Upper lobe of left lung (tissue), 6 donors: ENCODE results near the gene EVI5L. TPM values are rescaled to one million over a fixed set of nuclear protein-coding genes. Genes with fewer than 3 reads are reported as not detected.
A peak's percentile ranks its signal among the peaks of the same experiment; 100 is the strongest.

Experiments
- ATAC-seq, 2 donors: fragments of 200-7000 bp; cut with Tn5 transposase; one replicate each; pipeline ENCODE4 v1.9.1; 2022; ENCODE audit warnings: mild to moderate bottlenecking in 2 of 2, moderate library complexity in 2 of 2; ENCODE audit not compliant: low FRiP score in 2 of 2
- DNase-seq, 2 donors: peaks; one replicate each; pipeline ENCODE4 v3.0.0-alpha.2; 2019 to 2020
- H3K27ac ChIP-seq, 4 donors: fragments of 200-600 bp; sonication (generic); one replicate each; pipeline ENCODE4 v1.5.1; 2016 to 2019
- H3K27me3 ChIP-seq, 4 donors: fragments of 200-600 bp; sonication (generic); one replicate each; pipeline ENCODE4 v1.5.1; 2017 to 2019
- H3K36me3 ChIP-seq, 4 donors: fragments of 200-600 bp; sonication (generic); one replicate each; pipeline ENCODE4 v1.5.1; 2016 to 2019
- H3K4me1 ChIP-seq, 4 donors: fragments of 200-600 bp; sonication (generic); one replicate each; pipeline ENCODE4 v1.5.1; 2018 to 2019
- H3K4me3 ChIP-seq, 4 donors: fragments of 200-600 bp; sonication (generic); one replicate each; pipeline ENCODE4 v1.5.1; 2017 to 2019; ENCODE audit warnings: mild to moderate bottlenecking in 2 of 4, moderate library complexity in 1 of 4
- H3K9me3 ChIP-seq, 4 donors: fragments of 200-600 bp; sonication (generic); one replicate each; pipeline ENCODE4 v1.5.1; 2018 to 2019
- CTCF ChIP-seq, 6 experiments: fragments of 450-650 bp in 4 of 6; fragments of 200-600 bp in 2 of 6; sonication (generic) in 2 of 6; IDR thresholded peaks; one replicate each; pipeline ENCODE4 v1.5.1; 2016 to 2019; ENCODE audit warnings: antibody characterized with exemption in 6 of 6
- EP300 ChIP-seq, 4 donors: sonication (generic); formaldehyde crosslinking; IDR thresholded peaks; one replicate each; pipeline ENCODE4 v1.5.1; 2017; ENCODE audit warnings: antibody characterized with exemption in 4 of 4, control low read depth in 2 of 4
- POLR2A ChIP-seq, 4 donors: fragments of 450-650 bp; IDR thresholded peaks; one replicate each; pipeline ENCODE4 v1.5.1; 2016 to 2017; ENCODE audit warnings: antibody characterized with exemption in 4 of 4, mild to moderate bottlenecking in 2 of 4
- POLR2AphosphoS5 ChIP-seq, 2 donors: sonication (generic); formaldehyde crosslinking; IDR thresholded peaks; one replicate each; pipeline ENCODE4 v1.5.1; 2017; ENCODE audit warnings: antibody characterized with exemption in 2 of 2
- WGBS, 2 donors: methylation state at CpG; one replicate each; pipeline ENCODE4 v1.1.5; 2017 to 2018; 5-methylcytosine and 5-hydroxymethylcytosine counted together
- total RNA-seq, 6 donors: library from RNA; depleted of rRNA in 4 of 6; stranded (reverse); fragments of >200 nt in 4 of 6; gene quantifications; one replicate each; pipeline versions ENCODE4 v1.1.0 to v1.2.1, GENCODE V29; 2016 to 2021
- donor health status: DM: no; HTN: no; CAD: no; lungs with moderate emphysema.
- donor health status: DM: no; HTN: yes; CAD: no; lungs with severe emphysema.

Gene EVI5L
- total RNA-seq, 6 donors from 2014 or later: 12.0 to 24.1 (median 15.6) TPM

GRCh38 chr19:7894612-7895309 lies 64.7 kb downstream of the EVI5L start:
- no peaks in the 10 kb centered on the region for H3K27me3 ChIP-seq
- peak overlapping the region; percentile 32 to 80 (median 50) for H3K27ac ChIP-seq
- H3K4me1 ChIP-seq: peaks cover 0 to 9% (median 6%) of the 10 kb centered on the region in 4 donors
- H3K9me3 ChIP-seq: no peaks in the 10 kb centered on the region
- ATAC-seq (peak; percentile 45 to 77), DNase-seq (peak in 1 of 2 donors; percentile 79)
- H3K4me3 ChIP-seq: peak overlapping the region in 1 of 4 donors; percentile 6
- no peaks in the 10 kb centered on the region for H3K36me3 ChIP-seq
- TF ChIP-seq EP300 (IDR thresholded peaks at IDR 0.05): no peak
- peak in 2 of 4 donors; percentile 8 to 40 for TF ChIP-seq POLR2A (IDR thresholded peaks at IDR 0.05)
- peak in 1 of 6 experiments; percentile 12 for TF ChIP-seq CTCF (IDR thresholded peaks at IDR 0.05)
- WGBS, 2 donors: 43 to 44% methylated on average over 10 to 13 of the region's 18 CpGs

GRCh38 chr19:7895565-7895964 lies 65.5 kb downstream of the EVI5L start:
- H3K4me1 ChIP-seq: peaks cover 0 to 9% (median 6%) of the 10 kb centered on the region in 4 donors
- no peaks in the 10 kb centered on the region for H3K36me3 ChIP-seq
- ATAC-seq (no peak), DNase-seq (no peak)
- no peaks in the 10 kb centered on the region for H3K27me3 ChIP-seq
- H3K27ac ChIP-seq: peak overlapping the region in 1 of 4 donors; percentile 80
- TF ChIP-seq POLR2A (IDR thresholded peaks at IDR 0.05) (no peak), POLR2AphosphoS5 (IDR thresholded peaks at IDR 0.05) (no peak), CTCF (IDR thresholded peaks at IDR 0.05) (no peak), EP300 (IDR thresholded peaks at IDR 0.05) (no peak)
- H3K9me3 ChIP-seq: no peaks in the 10 kb centered on the region
- WGBS, 2 donors: 87 to 96% methylated on average over 2 to 13 of the region's 13 CpGs
- no peak overlapping the region for H3K4me3 ChIP-seq

GRCh38 chr19:7897292-7897691 lies 67.3 kb downstream of the EVI5L start:
- WGBS, 2 donors: 79 to 82% methylated on average over 11 of the region's 11 CpGs
- H3K27ac ChIP-seq: no peak overlapping the region
- no peaks in the 10 kb centered on the region for H3K27me3 ChIP-seq
- no peaks in the 10 kb centered on the region for H3K9me3 ChIP-seq
- no peaks in the 10 kb centered on the region for H3K36me3 ChIP-seq
- no peak for TF ChIP-seq POLR2A (IDR thresholded peaks at IDR 0.05)
- no peak for TF ChIP-seq CTCF (IDR thresholded peaks at IDR 0.05)
- TF ChIP-seq POLR2AphosphoS5 (IDR thresholded peaks at IDR 0.05): no peak
- TF ChIP-seq EP300 (IDR thresholded peaks at IDR 0.05): no peak
- DNase-seq: no peak
- no peak for ATAC-seq
- no peak overlapping the region for H3K4me3 ChIP-seq
- H3K4me1 ChIP-seq: peaks cover 3 to 11% (median 6%) of the 10 kb centered on the region in 4 donors

- TF ChIP-seq CTCF (IDR thresholded peaks at IDR 0.05) (no peak), POLR2A (IDR thresholded peaks at IDR 0.05) (no peak), POLR2AphosphoS5 (IDR thresholded peaks at IDR 0.05) (no peak), EP300 (IDR thresholded peaks at IDR 0.05) (no peak)
- ATAC-seq: no peak
- Histone ChIP-seq H3K27me3 (no peaks in the 10 kb centered on the region), H3K9me3 (no peaks in the 10 kb centered on the region), H3K4me3 (no peak overlapping the region), H3K36me3 (no peaks in the 10 kb centered on the region), H3K27ac (no peak overlapping the region), H3K4me1 (peaks cover 11 to 20% (median 15%) of the 10 kb centered on the region in 4 donors)
- 94 to 95% methylated on average over 16 of the region's 16 CpGs for WGBS, 2 donors
- DNase-seq: no peak
Observed at GRCh38 chr19:7898967-7899366, 68.9 kb downstream of the EVI5L start.
